NCI-H1092 (cell line): Measurements from ENCODE around the gene MAL.
"Not testable (repeated sequence)": the region's sequence is repeated elsewhere in the genome, so short reads cannot be mapped to it uniquely, and the experiment has no call there.

ENCODE experiments used
- DNase-seq: peaks from one replicate; lab custom pipeline; 2025; lab: John Stamatoyannopoulos, UW

Gene MAL

GRCh38 chr2:95034221-95034620 lies 8.7 kb downstream of the MAL start:
- DNase-seq: no peak

DNA sequence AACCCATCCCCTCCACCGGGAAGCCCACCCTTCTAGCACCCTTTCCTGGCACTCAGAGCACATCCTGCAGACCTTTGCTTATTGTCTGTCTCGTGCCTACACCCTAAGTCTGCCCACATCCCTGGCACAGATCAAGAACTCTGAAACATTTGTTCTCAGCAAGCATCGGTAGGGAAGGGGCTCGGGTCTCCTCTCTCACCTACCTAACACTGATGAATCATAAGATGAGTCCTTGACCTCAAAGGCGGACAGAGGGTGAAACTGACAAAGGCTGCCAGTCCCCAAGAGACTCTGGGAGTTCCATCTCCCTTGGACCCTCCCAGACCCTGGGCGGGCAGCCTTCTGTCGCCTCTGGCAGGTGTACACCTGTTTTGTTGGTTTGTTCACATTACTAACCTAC lies 9.3 kb downstream of the MAL start:
- no peak for DNase-seq

DNA sequence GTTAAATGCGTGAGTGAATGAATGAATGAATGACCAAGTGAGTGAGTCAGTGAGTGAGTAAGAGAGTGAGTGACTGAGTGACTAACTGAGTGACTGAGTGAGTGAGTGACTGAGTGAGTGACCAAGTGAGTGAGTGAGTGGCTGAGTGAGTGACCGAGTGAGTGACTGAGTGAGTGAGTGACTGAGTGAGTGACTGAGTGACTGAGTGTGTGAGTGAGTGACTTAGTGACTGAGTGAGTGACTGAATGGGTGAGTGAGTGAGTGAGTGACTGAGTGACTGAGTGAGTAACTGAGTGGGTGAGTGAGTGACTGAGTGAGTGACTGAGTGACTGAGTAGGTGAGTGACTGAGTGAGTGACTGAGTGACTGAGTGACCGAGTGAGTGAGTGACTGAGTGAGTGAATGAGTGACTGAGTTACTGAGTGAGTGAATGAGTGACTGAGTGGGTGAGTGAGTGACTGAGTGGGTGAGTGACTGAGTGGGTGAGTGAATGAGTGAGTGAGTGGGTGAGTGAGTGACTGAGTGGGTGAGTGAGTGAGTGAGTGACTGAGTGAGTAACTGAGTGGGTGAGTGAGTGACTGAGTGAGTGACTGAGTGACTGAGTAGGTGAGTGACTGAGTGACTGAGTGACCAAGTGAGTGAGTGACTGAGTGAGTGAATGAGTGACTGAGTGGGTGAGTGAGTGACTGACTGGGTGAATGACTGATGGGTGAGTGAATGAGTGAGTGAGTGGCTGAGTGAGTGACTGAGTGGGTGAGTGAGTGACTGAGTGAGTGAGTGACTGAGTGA lies 11.3 kb downstream of the MAL start:
- no peak for DNase-seq

DNA sequence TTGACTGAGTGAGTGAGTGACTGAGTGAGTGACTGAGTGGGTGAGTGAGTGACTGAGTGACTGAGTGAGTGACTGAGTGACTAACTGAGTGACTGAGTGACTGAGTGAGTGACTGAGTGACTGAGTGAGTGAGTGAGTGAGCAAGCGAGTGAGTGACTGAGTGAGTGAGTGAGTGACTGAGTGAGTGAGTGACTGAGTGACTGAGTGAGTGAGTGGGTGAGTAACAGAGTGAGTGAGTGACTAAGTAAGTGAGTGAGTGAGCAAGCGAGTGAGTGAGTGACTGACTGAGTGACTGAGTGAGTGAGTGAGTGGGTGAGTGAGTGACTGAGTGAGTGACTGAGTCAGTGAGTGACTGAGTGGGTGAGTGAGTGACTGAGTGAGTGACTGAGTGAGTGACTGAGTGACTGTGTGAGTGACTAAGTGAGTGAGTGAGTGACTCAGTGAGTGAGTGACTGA lies 11.9 kb downstream of the MAL start:
- no peak for DNase-seq

DNA sequence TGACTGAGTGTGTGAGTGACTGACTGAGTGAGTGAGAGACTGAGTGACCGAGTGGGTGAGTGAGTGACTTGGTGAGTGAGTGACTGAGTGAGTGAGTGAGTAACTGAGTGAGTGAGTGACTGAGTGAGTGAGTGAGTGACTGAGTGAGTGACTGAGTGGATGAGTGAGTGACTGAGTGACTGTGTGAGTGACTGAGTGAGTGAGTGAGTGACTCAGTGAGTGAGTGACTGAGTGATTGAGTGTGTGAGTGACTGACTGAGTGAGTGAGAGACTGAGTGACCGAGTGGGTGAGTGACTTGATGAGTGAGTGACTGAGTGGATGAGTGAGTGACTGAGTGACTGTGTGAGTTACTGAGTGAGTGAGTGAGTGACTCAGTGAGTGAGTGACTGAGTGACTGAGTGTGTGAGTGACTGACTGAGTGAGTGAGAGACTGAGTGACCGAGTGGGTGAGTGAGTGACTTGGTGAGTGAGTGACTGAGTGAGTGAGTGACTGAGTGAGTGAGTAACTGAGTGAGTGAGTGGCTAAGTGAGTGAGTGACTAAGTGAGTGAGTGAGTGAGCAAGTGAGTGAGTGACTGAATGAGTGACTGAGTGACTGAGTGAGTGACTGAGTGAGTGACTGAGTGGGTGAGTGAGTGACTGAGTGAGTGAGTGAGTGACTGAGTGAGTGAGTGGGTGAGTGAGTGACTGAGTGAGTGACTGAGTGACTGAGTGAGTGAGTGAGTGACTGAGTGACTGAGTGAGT lies 12.5 kb downstream of the MAL start:
- DNase-seq: not testable (repeated sequence)

DNA sequence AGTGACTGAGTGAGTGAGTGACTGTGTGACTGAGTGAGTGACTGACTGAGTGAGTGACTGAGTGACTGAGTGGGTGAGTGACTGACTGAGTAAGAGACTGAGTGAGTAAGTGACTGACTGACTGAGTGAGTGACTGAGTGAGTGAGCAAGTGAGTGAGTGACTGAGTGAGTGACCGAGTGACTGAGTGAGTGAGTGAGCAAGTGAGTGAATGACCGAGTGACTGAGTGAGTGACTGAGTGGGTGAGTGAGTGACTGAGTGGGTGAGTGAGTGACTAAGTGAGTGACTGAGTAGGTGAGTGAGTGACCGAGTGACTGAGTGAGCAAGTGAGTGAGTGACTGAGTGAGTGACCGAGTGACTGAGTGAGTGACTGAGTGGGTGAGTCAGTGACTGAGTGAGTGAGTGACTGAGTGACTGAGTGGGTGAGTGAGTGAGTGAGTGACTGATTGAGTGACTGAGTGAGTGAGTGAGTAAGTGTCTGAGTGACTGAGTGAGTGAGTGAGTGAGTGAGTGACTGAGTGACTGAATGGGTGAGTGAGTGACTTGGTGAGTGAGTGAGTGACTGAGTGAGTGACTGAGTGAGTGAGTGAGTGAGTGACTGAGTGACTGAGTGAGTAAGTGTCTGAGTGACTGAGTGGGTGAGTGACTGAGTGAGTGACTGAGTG lies 13.3 kb downstream of the MAL start:
- DNase-seq: no peak

- no peak for DNase-seq
These were observed 13.9 kb downstream of the MAL start for GRCh38 chr2:95039363-95039762.

DNA sequence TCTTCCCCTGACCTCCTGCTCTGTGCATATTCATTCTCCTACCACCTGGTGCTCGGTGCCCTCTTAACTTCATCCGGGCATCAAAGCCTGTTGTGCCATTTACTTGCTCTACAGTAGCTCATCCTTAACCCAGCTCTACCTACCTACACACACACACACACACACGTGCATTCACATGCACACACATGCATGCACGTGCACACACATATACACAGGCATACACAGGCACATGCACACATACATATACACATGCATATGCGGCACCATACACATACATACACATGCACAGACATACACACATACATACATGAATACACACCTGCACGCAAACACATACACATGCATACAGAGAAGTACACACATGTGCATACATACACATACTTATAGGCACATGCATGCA lies 14.5 kb downstream of the MAL start:
- no peak for DNase-seq

GRCh38 chr2:95040426-95040825 lies 14.9 kb downstream of the MAL start:
- DNase-seq: no peak

DNA sequence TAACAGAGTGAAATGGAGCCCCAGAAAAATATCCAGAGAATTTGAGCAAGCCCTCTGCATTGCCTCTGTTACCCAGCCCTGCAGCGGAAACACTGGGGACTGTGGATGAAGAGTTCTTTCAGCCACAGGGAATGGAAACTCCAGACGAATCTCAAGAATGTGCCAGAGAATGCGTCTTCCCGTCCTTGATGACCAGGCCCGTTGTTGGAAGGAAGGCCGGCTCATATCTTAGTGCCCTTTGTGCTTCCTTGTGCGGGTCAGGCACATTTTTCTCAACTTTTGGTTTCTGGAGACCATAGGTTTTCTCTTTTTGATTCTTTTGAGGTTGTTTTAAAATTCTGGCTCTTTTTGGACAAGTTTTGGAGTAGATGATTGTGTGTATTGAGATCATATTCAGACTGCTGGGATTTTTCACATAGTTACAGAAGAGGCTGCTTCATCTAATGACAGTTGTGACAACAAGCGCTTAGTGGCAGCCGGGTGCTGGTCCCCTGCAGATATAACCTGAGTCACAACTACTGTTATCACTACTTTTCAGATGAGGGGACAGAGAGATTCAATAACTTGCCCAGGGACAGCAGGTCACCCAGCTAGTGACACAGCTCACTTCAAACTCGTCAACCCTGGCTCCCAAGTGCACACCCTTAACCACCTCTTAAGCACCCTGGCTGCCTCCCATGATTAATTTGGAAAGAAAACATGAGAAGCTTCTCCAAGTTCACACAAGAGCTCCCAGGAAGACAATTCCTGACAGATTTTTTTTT lies 15.7 kb downstream of the MAL start:
- no peak for DNase-seq

GRCh38 chr2:95041824-95042442 lies 16.4 kb downstream of the MAL start:
- DNase-seq: no peak

- DNase-seq: no peak
These were observed 17.2 kb downstream of the MAL start for GRCh38 chr2:95042472-95043271.

DNA sequence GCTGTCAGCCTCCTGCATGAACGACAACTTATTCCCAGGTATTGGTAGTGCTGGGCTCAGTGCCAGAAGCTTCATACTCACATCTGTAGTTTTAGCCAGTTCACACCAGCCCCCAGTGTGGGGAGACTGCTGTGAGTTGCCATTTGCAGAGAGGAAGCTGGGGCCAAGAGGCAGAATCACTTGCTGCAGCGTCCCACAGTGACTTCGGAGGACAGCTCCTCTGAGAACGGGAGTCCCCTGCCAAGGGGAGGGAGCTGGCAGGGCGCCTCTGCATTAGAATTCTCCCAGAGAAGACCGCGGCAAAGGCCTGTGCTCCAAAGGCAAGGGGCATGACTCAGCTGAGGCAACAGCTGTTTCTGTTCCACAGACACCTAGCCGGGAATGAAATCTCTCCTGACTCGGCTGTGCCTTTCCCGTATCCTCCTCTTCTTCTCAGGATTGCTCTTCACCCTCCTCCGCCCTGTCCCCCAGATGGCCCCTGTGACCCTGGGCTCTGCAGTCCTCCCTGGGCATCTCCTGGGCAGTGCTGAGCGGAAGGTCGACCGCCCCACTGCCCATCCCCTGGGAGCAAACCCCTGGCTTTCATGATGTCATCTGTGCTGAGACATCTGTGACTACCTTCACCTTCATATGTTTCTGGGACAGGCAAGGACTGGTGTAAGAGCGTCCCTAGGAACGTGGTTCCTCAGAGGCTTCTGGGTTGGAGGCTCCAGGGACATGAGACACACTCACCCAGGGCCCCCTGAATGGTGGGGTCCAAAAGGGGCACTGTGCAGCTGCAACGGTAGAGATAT lies 18.0 kb downstream of the MAL start:
- no peak for DNase-seq

- DNase-seq: no peak
These were observed 19.1 kb downstream of the MAL start for GRCh38 chr2:95044601-95045000.

- DNase-seq: no peak
These were observed 21.0 kb downstream of the MAL start for GRCh38 chr2:95046371-95047112.

DNA sequence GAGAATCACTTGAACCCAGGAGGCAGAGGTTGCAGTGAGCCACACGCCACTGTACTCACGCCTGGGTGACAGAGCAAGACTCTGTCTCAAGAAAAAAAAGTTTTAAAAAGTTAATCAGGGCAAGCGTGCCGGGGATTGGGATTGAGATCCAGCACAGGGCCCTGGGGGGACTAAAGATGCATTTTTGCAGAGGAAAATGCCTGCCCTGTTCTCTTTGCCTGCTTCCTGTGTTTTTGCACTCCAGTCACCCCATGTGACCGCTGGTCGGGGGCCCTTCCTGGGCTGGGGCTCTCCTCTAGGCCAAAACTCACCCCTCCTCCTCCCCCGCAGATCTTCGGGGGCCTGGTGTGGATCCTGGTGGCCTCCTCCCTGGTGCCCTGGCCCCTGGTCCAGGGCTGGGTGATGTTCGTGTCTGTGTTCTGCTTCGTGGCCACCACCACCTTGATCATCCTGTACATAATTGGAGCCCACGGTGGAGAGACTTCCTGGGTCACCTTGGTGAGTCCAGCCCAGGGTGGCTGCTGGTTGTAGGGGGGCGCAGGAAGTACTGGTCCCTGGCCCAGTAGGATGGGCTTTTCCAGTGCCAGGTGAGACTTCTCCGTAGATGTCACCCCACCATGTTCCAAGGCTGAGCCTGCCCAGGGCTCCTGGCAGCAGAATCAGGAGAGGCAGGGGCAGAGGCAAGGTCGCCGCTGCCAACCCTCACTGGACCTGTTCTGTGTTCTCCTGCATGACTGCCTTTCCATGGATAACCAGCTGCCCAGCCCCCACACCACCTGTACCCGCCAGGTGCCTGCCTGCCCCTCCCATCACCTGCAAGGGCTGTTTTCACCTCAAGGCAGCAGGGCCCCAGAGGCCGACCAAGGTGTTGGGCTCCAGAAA lies 22.4 kb downstream of the MAL start:
- no peak for DNase-seq

GRCh38 chr2:95048825-95049682 lies 23.5 kb downstream of the MAL start:
- DNase-seq: no peak

DNA sequence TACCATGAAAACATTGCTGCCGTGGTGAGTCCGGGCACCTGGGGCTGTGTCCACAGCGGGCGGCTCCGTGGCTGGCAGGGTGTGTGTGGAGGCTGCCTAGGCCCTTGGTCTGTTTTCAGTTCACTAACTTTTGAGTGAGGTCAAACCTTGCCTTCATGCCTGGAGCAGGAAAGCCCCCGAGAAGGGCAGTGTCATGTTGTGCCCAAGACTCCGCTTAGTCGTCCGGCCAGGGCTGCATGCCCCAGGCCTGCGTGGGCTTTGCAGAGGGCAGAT lies 24.1 kb downstream of the MAL start:
- no peak for DNase-seq
